GM10248 (cell line): ENCODE measurements around the gene RDH14.

Experiments
- CTCF ChIA-PET: fragments of 300-600 bp; sonication (Branson Sonifier 250); formaldehyde crosslinking; extraction: SDS; loops from one replicate; lab custom pipeline; 2021; ENCODE audit warnings: antibody characterized with exemption; lab: Yijun Ruan, JAX
- POLR2A ChIA-PET: fragments of 350-650 bp; sonication (Branson Sonifier 250); formaldehyde crosslinking; extraction: SDS; loops from one replicate; lab custom pipeline; 2020; ENCODE audit warnings: antibody characterized with exemption; lab: Yijun Ruan, JAX
- DNase-seq: peaks from one replicate; pipeline ENCODE4 v3.0.0; 2012; ENCODE audit errors: extremely low spot score
- TF ChIP-seq, protein P1 (sequence below): IDR thresholded peaks from 2 replicates; pipeline ENCODE4 v1.5.1; 2012; ENCODE audit warnings: mild to moderate bottlenecking, low read depth; ENCODE audit errors: extremely low read depth, missing control alignments, control extremely low read depth

The RDH14 gene

DNA sequence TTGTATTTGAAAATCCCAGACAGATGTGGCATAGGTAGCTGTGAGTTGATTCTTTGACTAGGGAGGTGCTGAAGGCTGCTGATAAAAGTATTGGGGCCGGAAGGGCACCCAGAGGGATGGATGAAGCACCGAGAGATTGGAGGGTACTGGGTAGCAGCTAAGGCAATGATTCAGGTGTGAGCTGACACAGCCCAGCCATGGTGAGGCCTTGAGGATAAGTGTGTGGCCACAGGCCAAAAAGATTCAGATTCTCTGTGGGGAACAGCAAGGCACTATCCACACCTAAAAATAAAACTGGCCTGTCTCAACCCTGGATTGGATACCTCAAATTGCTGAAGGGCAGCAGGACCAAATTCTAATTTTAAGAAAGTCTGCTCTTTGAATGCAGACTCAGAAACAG is 35.2 kb downstream of the RDH14 start:
- TF ChIP-seq, protein P1, sequence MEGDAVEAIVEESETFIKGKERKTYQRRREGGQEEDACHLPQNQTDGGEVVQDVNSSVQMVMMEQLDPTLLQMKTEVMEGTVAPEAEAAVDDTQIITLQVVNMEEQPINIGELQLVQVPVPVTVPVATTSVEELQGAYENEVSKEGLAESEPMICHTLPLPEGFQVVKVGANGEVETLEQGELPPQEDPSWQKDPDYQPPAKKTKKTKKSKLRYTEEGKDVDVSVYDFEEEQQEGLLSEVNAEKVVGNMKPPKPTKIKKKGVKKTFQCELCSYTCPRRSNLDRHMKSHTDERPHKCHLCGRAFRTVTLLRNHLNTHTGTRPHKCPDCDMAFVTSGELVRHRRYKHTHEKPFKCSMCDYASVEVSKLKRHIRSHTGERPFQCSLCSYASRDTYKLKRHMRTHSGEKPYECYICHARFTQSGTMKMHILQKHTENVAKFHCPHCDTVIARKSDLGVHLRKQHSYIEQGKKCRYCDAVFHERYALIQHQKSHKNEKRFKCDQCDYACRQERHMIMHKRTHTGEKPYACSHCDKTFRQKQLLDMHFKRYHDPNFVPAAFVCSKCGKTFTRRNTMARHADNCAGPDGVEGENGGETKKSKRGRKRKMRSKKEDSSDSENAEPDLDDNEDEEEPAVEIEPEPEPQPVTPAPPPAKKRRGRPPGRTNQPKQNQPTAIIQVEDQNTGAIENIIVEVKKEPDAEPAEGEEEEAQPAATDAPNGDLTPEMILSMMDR: no peak
- ChIA-PET CTCF (interaction anchor here (0.6 kb wide), 1 partner anchor 10 kb away, joined by 3 read pairs; no protein-coding TSS in a partner anchor), POLR2A (no interaction called here)
- DNase-seq: no peak

DNA sequence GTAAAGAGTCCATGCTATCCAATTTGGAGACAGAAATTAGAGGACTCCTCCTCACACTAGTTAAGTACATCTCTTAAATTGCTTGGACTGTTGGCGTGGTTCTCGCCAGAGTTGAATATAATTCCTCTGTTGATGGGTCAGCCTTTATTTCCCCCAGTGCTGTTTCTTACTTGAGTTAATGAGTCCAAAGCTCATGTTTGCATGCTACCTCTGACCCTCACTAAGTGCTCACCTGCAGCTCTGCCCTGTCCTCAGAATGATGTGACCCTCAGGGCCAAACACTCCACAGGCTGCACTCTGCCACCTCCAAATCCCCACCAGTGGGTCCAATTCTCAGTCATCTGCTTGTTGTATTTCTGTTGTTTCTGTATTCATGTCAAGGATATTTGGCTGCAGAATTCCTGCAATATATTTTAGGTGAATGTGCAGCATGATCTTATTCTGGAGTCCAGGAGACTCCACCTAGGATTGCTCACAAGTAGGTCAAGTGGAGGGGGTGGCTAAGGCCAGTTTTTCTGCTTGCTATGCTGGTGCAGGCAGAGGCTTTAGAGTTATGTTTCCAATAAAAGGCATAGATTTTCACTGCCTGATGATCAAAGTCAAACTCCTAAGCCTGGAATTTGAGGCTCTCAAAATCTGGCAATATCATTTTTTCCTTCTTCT is 37.8 kb downstream of the RDH14 start:
- POLR2A ChIA-PET: no interaction called here
- TF ChIP-seq, protein P1: no peak
- CTCF ChIA-PET: interaction anchor here (3.1 to 7.8 kb wide), 3 partner anchors 9 to 1341 kb away, joined by 10 to 74 read pairs (median 44); no protein-coding TSS in a partner anchor
- DNase-seq: no peak

GRCh38 chr2:18520451-18521425 is 39.7 kb downstream of the RDH14 start:
- DNase-seq: peak; percentile 63
- ChIA-PET POLR2A (no interaction called here), CTCF (interaction anchor here (0.7 to 7.8 kb wide), 29 partner anchors 9 to 1352 kb away, joined by 3 to 74 read pairs (median 4); partner anchors contain the start of gene RDH14)
- TF ChIP-seq, protein P1: peak; percentile 81

DNA sequence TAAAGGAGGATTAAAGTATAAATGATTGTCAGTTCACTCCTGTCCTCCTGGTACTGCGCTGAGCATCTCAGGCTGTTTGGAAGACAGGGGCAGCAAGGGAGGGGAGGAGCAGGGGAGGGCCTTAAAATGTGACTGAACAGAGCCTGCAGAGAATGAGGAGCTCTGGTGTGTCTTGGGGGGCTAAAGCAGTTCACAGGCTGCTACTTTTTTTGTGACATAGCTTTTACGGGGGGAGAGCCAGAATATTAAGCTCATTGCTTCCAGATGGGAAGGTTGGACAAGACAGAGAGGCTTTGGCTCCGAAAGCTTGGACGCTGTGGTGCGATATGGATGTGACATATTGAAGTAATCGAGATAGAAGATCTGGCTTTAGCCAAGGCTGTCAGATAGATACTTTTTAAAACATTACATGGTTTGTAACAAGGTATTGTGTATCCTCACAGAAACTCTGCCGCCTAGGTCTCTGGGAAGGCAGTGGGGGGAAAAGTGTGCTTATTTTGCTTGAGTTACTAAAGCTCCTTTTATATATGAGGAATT is 40.5 kb downstream of the RDH14 start:
- ChIA-PET POLR2A (no interaction called here), CTCF (interaction anchor here (0.9 to 7.8 kb wide), 20 partner anchors 10 to 1344 kb away, joined by 3 to 74 read pairs (median 6); partner anchors contain the start of gene RDH14)
- DNase-seq: no peak
- TF ChIP-seq, protein P1: no peak

GRCh38 chr2:18518116-18519111 is 42.0 kb downstream of the RDH14 start:
- TF ChIP-seq, protein P1: no peak
- DNase-seq: no peak
- CTCF ChIA-PET: interaction anchor here (1.8 to 7.8 kb wide), 4 partner anchors 9 to 1345 kb away, joined by 11 to 74 read pairs (median 39); no protein-coding TSS in a partner anchor
- POLR2A ChIA-PET: no interaction called here
